Tibial nerve (tissue), 4 donors: Measurements from ENCODE around the gene STK38.

ENCODE experiments used
- EP300 ChIP-seq, 2 donors: sonication (generic); formaldehyde crosslinking; IDR thresholded peaks; one replicate each; pipeline ENCODE4 v1.6.1; 2017; ENCODE audit warnings: antibody characterized with exemption in 2 of 2, mild to moderate bottlenecking in 1 of 2
- POLR2A ChIP-seq, 2 donors: fragments of 450-650 bp; IDR thresholded peaks; one replicate each; pipeline ENCODE4 v1.6.1; 2017; ENCODE audit warnings: antibody characterized with exemption in 2 of 2, mild to moderate bottlenecking in 2 of 2, moderate library complexity in 2 of 2
- TF ChIP-seq, protein P1 (sequence below), 5 experiments: fragments of 200-600 bp in 3 of 5; fragments of 450-650 bp in 2 of 5; sonication (generic) in 3 of 5; IDR thresholded peaks; one replicate each; pipeline ENCODE4 v1.5.1; 2016 to 2019; ENCODE audit warnings: antibody characterized with exemption in 5 of 5, mild to moderate bottlenecking in 3 of 5, moderate library complexity in 2 of 5

DNA sequence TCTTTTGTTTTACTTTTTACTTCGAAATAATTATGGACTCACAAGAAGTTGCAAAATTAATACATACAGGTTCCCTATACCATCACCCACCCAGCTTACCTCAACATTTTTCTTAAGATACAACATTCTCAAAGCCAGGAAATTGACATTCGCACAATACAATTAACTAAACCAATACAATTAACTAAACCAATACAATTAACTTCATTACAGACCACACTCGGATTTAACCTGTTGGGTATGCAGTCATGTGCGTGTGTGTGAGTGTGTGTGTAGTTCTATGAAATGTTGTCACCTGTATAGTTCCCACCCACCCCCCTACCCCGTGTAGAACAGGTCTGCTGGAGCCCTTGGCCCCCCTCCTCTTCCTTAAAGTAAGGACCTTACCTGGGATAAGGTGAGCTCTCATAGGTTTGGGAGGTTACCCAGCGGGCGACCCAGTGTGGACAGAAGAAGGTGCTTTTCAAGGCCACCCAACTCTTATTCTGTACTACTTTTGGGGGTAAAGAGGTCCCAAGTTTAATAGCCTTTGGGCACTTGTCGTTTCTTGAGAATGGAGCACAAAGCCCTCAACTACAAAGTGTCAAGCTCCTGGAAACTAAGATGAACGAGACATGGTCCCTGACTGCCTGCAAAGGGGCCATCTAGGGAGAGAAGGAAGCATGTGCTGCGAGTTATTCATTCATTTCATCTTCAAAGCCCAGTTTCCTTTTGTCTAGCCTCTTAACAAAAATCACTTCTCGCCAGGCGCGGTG lies 544 bp upstream of the STK38 start:
- TF ChIP-seq, protein P1, sequence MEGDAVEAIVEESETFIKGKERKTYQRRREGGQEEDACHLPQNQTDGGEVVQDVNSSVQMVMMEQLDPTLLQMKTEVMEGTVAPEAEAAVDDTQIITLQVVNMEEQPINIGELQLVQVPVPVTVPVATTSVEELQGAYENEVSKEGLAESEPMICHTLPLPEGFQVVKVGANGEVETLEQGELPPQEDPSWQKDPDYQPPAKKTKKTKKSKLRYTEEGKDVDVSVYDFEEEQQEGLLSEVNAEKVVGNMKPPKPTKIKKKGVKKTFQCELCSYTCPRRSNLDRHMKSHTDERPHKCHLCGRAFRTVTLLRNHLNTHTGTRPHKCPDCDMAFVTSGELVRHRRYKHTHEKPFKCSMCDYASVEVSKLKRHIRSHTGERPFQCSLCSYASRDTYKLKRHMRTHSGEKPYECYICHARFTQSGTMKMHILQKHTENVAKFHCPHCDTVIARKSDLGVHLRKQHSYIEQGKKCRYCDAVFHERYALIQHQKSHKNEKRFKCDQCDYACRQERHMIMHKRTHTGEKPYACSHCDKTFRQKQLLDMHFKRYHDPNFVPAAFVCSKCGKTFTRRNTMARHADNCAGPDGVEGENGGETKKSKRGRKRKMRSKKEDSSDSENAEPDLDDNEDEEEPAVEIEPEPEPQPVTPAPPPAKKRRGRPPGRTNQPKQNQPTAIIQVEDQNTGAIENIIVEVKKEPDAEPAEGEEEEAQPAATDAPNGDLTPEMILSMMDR (IDR thresholded peaks at IDR 0.05) = no peak
- TF ChIP-seq POLR2A (IDR thresholded peaks at IDR 0.05) (no peak), EP300 (IDR thresholded peaks at IDR 0.05) (no peak)
